Measurements from ENCODE around the gene TRAF4. TPM values are rescaled to one million over a fixed set of nuclear protein-coding genes. Genes with fewer than 3 reads are reported as not detected.
"Not testable (repeated sequence)": the region's sequence is repeated elsewhere in the genome, so short reads cannot be mapped to it uniquely, and the experiment has no call there.

Gene TRAF4
- total RNA-seq, 2 donors from 2014 or later = 92.1 to 128 TPM

DNA sequence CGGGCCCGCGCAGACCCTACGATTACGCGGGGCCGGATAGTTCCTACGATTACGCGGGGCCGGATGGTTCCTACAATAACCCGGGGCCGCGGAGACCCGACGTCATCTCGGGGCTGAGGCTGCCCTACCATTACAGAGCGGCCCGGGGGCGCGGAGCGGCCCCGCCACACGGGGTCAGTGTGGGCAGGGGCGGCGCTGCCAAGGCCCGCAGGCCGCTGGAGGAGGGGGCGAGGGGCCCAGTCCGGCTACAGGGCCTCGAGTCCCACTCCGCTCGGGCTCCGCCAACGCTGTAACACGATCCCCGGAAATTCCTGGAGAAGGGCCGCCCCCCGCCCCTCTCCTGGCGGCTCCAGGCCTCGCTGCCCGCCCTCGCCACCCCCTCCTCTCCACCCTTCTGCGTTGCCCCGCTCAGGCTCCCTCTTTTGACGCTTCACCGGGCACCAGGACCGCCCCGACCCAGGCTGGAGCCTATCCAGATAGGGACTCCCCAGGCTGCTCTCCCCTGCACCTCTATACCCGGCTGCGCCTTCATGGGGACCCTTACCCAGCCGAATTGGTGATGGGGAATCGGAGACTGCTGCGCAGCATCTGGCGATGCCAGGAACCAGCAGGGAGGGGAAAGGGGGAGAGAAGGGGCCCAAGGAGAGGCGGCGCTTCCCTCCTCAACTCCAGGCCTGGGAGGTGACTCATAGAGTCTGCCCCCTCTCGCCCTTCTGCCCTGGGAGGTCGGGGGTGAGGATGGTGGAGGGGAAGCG lies 26.1 kb upstream of the TRAF4 start, which contains the start of gene RAB34:
Gene RAB34, minus strand, starts transcription at position 291 of the 755 bp plus-strand sequence. CDS start 602 bp downstream, outside the sequence.
- intact Hi-C loops (cut with DNase I) = no loop called here
- Histone ChIP-seq H3K4me1 (peaks cover 13% of the 10 kb centered on the region), H3K9me3 (no peaks in the 10 kb centered on the region), H3K27me3 (peaks cover 11% of the 10 kb centered on the region), H3K36me3 (peaks cover 10% of the 10 kb centered on the region), H3K9ac (ENCODE audit: low read depth in 2 of 2, low read length in 2 of 2) (peak within 1 kb of the TSS; percentile 63 to 73), H3K4me3 (peak within 1 kb of the TSS; percentile 44), H3K27ac (peak within 1 kb of the TSS; percentile 71)
- TF ChIP-seq, protein P1, sequence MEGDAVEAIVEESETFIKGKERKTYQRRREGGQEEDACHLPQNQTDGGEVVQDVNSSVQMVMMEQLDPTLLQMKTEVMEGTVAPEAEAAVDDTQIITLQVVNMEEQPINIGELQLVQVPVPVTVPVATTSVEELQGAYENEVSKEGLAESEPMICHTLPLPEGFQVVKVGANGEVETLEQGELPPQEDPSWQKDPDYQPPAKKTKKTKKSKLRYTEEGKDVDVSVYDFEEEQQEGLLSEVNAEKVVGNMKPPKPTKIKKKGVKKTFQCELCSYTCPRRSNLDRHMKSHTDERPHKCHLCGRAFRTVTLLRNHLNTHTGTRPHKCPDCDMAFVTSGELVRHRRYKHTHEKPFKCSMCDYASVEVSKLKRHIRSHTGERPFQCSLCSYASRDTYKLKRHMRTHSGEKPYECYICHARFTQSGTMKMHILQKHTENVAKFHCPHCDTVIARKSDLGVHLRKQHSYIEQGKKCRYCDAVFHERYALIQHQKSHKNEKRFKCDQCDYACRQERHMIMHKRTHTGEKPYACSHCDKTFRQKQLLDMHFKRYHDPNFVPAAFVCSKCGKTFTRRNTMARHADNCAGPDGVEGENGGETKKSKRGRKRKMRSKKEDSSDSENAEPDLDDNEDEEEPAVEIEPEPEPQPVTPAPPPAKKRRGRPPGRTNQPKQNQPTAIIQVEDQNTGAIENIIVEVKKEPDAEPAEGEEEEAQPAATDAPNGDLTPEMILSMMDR (IDR thresholded peaks at IDR 0.05) = no peak
- peak; percentile 50 for DNase-seq

DNA sequence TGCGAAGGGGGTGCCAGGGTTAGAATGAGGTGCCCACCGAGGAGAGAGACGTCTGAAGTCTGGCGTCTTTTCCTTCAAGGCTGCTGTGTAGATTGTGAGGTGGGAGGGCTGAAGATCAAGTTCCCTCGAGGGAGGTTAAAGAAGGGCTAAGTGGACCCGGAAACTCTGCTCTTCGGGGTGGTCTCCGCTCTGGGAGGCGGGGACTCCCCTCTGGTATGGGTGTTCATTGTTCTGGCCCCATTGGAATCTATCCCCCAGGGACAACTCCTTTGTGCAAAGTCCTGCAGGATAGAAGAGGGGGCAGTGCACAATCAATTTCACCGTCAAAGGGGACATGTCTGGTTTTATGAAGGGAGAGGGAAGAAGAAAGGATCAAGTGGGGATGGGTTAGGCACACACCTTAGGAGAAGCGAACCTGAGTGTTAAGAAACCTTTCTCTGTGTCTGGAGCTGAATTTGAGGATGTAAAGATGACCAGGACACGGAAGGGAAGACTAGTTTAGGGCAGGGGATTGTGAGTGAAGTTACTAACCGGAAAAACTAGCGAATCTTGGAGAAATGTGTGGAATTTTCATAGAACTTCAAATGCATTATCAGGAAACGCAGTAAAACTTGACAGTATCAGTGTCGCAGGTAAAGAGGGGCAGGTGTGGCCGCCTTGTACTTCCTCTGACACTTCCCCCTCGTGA lies 25.3 kb upstream of the TRAF4 start:
- Histone ChIP-seq H3K4me1 (peaks cover 13% of the 10 kb centered on the region), H3K9ac (ENCODE audit: low read depth in 2 of 2, low read length in 2 of 2) (peak overlapping the region; percentile 30 to 73), H3K36me3 (peaks cover 12% of the 10 kb centered on the region), H3K4me3 (peak overlapping the region; percentile 70), H3K9me3 (no peaks in the 10 kb centered on the region), H3K27me3 (peaks cover 11% of the 10 kb centered on the region), H3K27ac (peak overlapping the region; percentile 71)
- TF ChIP-seq, protein P1 (IDR thresholded peaks at IDR 0.05) = no peak
- intact Hi-C loops (cut with DNase I) = no loop called here
- DNase-seq = no peak

DNA sequence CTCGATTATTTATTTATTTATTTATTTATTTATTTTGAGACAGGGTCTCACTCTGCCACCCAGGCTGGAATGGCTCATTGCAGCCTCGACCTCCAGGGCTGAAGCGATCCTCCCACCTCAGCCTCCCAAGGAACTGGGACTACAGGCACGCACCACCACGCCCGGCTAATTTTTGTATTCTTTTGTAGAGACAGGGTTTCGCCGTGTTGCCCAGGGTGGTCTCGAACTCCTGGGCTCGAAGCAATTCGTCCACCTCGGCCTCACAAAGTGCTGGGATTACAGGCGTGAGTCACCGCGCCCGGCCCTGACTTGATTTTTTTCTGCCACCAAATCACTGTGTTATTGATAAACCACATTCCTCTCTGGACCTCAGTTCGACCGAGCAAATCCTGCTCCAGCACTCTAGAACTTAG lies 24.8 kb upstream of the TRAF4 start:
- H3K9me3 ChIP-seq = no peaks in the 10 kb centered on the region
- H3K27ac ChIP-seq = peak overlapping the region; percentile 71
- TF ChIP-seq, protein P1 (IDR thresholded peaks at IDR 0.05) = no peak
- H3K27me3 ChIP-seq = peaks cover 11% of the 10 kb centered on the region
- no peak for DNase-seq
- H3K36me3 ChIP-seq = peaks cover 12% of the 10 kb centered on the region
- peak overlapping the region; percentile 32 to 99 for H3K9ac ChIP-seq (ENCODE audit: low read depth in 2 of 2, low read length in 2 of 2)
- intact Hi-C loops (cut with DNase I) = no loop called here
- peak overlapping the region; percentile 70 for H3K4me3 ChIP-seq
- H3K4me1 ChIP-seq = peaks cover 13% of the 10 kb centered on the region

DNA sequence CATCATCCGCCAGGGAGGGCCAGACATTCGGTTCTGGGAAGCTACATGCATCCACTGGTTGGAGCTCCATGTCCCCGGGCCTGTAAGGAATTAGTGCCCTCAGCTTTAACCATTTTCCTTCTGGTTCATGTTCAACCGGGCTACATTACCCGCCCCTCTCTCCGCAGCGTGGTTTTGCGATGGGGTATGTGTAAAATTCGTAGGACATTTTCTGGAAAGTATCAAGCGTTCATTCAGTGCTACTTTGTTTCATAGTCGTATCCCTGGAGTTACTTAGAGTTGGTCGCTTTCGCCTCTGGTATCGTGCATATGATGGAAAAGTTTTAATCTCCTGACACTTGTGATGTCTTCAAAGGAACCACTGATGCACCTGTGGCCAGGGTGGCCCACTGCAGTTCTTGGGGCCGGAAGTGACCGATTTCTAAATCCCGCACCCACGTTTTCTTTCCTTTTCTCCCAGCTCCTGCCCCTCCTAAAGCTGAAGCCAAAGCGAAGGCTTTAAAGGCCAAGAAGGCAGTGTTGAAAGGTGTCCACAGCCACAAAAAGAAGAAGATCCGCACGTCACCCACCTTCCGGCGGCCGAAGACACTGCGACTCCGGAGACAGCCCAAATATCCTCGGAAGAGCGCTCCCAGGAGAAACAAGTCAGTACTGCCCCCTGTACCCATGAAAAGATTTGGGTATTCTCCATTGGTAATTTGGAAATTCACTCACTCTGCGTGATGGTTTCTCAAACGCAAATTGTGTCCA lies 23.4 kb upstream of the TRAF4 start:
- H3K4me3 ChIP-seq = peak overlapping the region; percentile 70
- TF ChIP-seq, protein P1 (IDR thresholded peaks at IDR 0.05) = no peak
- H3K36me3 ChIP-seq = peaks cover 12% of the 10 kb centered on the region
- peaks cover 18% of the 10 kb centered on the region for H3K4me1 ChIP-seq
- H3K9me3 ChIP-seq = no peaks in the 10 kb centered on the region
- H3K9ac ChIP-seq (ENCODE audit: low read depth in 2 of 2, low read length in 2 of 2) = peak overlapping the region; percentile 83 to 99
- H3K27me3 ChIP-seq = peaks cover 11% of the 10 kb centered on the region
- intact Hi-C loops (cut with DNase I) = loop anchor here (10.0 kb wide), 1 partner anchor 76 kb away; the partner anchor contains the start of gene BLTP2
- no peak for DNase-seq
- H3K27ac ChIP-seq = peak overlapping the region; percentile 71

DNA sequence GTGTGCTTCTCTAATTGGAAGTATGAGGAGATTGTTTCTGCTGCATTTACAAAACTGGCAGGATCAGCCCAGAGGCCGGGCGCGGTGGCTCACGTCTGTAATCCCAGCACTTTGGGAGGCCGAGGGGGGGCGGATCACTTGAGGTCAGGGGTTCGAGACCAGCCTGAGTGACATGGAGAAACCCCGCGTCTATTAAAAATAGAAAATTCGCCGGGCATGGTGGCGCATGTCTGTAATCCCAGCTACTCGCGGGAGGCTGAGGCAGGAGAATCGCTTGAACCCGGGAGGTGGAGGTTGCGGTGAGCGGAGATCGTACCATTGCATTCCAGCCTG lies 22.8 kb upstream of the TRAF4 start:
- intact Hi-C loops (cut with DNase I) = loop anchor here (10.0 kb wide), 1 partner anchor 76 kb away; the partner anchor contains the start of gene BLTP2

More for the DNA sequence above, 22.8 kb upstream of the TRAF4 start:
- H3K36me3 ChIP-seq = peaks cover 12% of the 10 kb centered on the region
- H3K27ac ChIP-seq, H3K9me3 ChIP-seq, DNase-seq: not testable (repeated sequence)
- H3K4me1 ChIP-seq = peaks cover 22% of the 10 kb centered on the region
- H3K9ac ChIP-seq (ENCODE audit: low read depth in 2 of 2, low read length in 2 of 2) = peak overlapping the region; percentile 83 to 99
- peak overlapping the region; percentile 70 for H3K4me3 ChIP-seq
- H3K27me3 ChIP-seq = peaks cover 11% of the 10 kb centered on the region

Data from colonic mucosa (tissue), 4 donors.